Astrocyte (in vitro differentiated cells and primary cell): Measurements from ENCODE around the gene CAPZB. TPM values are rescaled to one million over a fixed set of nuclear protein-coding genes. Genes with fewer than 3 reads are reported as not detected.

Experiments used
- DNase-seq: peaks from one replicate; pipeline ENCODE4 v3.0.0-alpha.2; 2010; ENCODE audit warnings: low read depth
- FAIRE-seq: peaks from 2 replicates; lab custom pipeline; 2011; peaks lifted over from hg19 to GRCh38; lab: Jason Lieb, UNC
- H2AFZ ChIP-seq: 2 replicates; pipeline ENCODE4 v1.6.0; 2012; ENCODE audit warnings: low read depth, low read length, inconsistent platforms
- H3K27ac ChIP-seq: 2 replicates; pipeline ENCODE4 v1.5.1; 2011; ENCODE audit warnings: low read depth, low read length, inconsistent platforms
- H3K27me3 ChIP-seq: 2 replicates; pipeline ENCODE4 v1.6.0; 2011; ENCODE audit warnings: low read length, inconsistent platforms; ENCODE audit not compliant: insufficient read depth
- H3K36me3 ChIP-seq: 2 replicates; pipeline ENCODE4 v1.5.1; 2011; ENCODE audit warnings: low read length, inconsistent platforms; ENCODE audit not compliant: insufficient read depth
- H3K4me1 ChIP-seq: 2 replicates; pipeline ENCODE4 v1.5.1; 2011; ENCODE audit warnings: low read length, inconsistent platforms; ENCODE audit not compliant: insufficient read depth
- H3K4me2 ChIP-seq: 2 replicates; pipeline ENCODE4 v1.6.0; 2012; ENCODE audit warnings: low read length, inconsistent platforms
- H3K4me3 ChIP-seq: 2 replicates; pipeline ENCODE4 v1.5.1; 2011; ENCODE audit warnings: low read depth, mild to moderate bottlenecking, low read length, inconsistent platforms; ENCODE audit not compliant: insufficient read depth
- H3K79me2 ChIP-seq: 2 replicates; pipeline ENCODE4 v1.6.0; 2012; ENCODE audit warnings: mild to moderate bottlenecking, low read length, inconsistent platforms; ENCODE audit not compliant: insufficient read depth
- H3K9ac ChIP-seq: 2 replicates; pipeline ENCODE4 v1.6.0; 2012; ENCODE audit warnings: mild to moderate bottlenecking, low read length, inconsistent platforms
- H3K9me3 ChIP-seq: 2 replicates; pipeline ENCODE4 v1.5.1; 2012; ENCODE audit warnings: low read depth, mild to moderate bottlenecking, low read length, inconsistent platforms; ENCODE audit not compliant: insufficient read depth
- H4K20me1 ChIP-seq: 2 replicates; pipeline ENCODE4 v1.6.0; 2012; ENCODE audit warnings: low read length, inconsistent platforms; ENCODE audit not compliant: insufficient read depth
- H3K27ac Mint-ChIP-seq: one replicate; pipeline ENCODE4 v1.8.0; 2021; ENCODE audit warnings: mild to moderate bottlenecking, mixed read lengths; ENCODE audit not compliant: unreplicated experiment
- H3K27me3 Mint-ChIP-seq: one replicate; pipeline ENCODE4 v1.8.0; 2021; ENCODE audit warnings: low read depth, mixed read lengths; ENCODE audit not compliant: unreplicated experiment
- H3K36me3 Mint-ChIP-seq: one replicate; pipeline ENCODE4 v1.8.0; 2021; ENCODE audit warnings: low read depth, mixed read lengths; ENCODE audit not compliant: unreplicated experiment
- H3K4me1 Mint-ChIP-seq: one replicate; pipeline ENCODE4 v1.8.0; 2021; ENCODE audit warnings: low read depth, mixed read lengths; ENCODE audit not compliant: unreplicated experiment
- H3K4me3 Mint-ChIP-seq: one replicate; pipeline ENCODE4 v1.8.0; 2021; ENCODE audit warnings: mild to moderate bottlenecking, moderate library complexity, mixed read lengths; ENCODE audit not compliant: unreplicated experiment
- H3K9me3 Mint-ChIP-seq: one replicate; pipeline ENCODE4 v1.8.0; 2021; ENCODE audit warnings: mild to moderate bottlenecking, mixed read lengths; ENCODE audit not compliant: unreplicated experiment
- EZH2 ChIP-seq: IDR thresholded peaks from 2 replicates; pipeline ENCODE4 v1.6.1; 2012; ENCODE audit warnings: mild to moderate bottlenecking, low read length, inconsistent platforms; ENCODE audit not compliant: insufficient read depth
- total RNA-seq: library from RNA; stranded (reverse); gene quantifications from 2 replicates; pipeline ENCODE4 v1.2.1, GENCODE V29; 2021
- TF ChIP-seq, protein P1 (sequence below): IDR thresholded peaks from 2 replicates; pipeline ENCODE4 v1.5.1; 2011; ENCODE audit warnings: low read depth, mild to moderate bottlenecking, inconsistent platforms, low read length, moderate library complexity; ENCODE audit not compliant: insufficient read depth

Gene CAPZB
- total RNA-seq, 1 donor from 2014 or later, result 458 TPM

GRCh38 chr1:19317126-19317910 is 168.0 kb downstream of the CAPZB start:
- H3K4me1 Mint-ChIP-seq, result peaks cover 15% of the 10 kb centered on the region
- H3K36me3 ChIP-seq, result peaks cover 4% of the 10 kb centered on the region
- H3K9me3 ChIP-seq, result no peaks in the 10 kb centered on the region
- no peak overlapping the region for H2AFZ ChIP-seq
- peaks cover 45% of the 10 kb centered on the region for H4K20me1 ChIP-seq
- no peak overlapping the region for H3K27ac ChIP-seq
- H3K27ac Mint-ChIP-seq, result no peak overlapping the region
- H3K27me3 Mint-ChIP-seq, result no peaks in the 10 kb centered on the region
- H3K36me3 Mint-ChIP-seq, result peaks cover 23% of the 10 kb centered on the region
- H3K27me3 ChIP-seq, result no peaks in the 10 kb centered on the region
- peaks cover 27% of the 10 kb centered on the region for H3K4me1 ChIP-seq
- FAIRE-seq (no peak), DNase-seq (no peak)
- no peak overlapping the region for H3K4me3 Mint-ChIP-seq
- H3K9me3 Mint-ChIP-seq, result no peaks in the 10 kb centered on the region
- TF ChIP-seq EZH2, result no peak
- TF ChIP-seq, protein P1, sequence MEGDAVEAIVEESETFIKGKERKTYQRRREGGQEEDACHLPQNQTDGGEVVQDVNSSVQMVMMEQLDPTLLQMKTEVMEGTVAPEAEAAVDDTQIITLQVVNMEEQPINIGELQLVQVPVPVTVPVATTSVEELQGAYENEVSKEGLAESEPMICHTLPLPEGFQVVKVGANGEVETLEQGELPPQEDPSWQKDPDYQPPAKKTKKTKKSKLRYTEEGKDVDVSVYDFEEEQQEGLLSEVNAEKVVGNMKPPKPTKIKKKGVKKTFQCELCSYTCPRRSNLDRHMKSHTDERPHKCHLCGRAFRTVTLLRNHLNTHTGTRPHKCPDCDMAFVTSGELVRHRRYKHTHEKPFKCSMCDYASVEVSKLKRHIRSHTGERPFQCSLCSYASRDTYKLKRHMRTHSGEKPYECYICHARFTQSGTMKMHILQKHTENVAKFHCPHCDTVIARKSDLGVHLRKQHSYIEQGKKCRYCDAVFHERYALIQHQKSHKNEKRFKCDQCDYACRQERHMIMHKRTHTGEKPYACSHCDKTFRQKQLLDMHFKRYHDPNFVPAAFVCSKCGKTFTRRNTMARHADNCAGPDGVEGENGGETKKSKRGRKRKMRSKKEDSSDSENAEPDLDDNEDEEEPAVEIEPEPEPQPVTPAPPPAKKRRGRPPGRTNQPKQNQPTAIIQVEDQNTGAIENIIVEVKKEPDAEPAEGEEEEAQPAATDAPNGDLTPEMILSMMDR, result no peak
- no peak overlapping the region for H3K4me2 ChIP-seq
- no peak overlapping the region for H3K4me3 ChIP-seq
- H3K9ac ChIP-seq, result no peak overlapping the region
- H3K79me2 ChIP-seq, result peaks cover 24% of the 10 kb centered on the region

DNA sequence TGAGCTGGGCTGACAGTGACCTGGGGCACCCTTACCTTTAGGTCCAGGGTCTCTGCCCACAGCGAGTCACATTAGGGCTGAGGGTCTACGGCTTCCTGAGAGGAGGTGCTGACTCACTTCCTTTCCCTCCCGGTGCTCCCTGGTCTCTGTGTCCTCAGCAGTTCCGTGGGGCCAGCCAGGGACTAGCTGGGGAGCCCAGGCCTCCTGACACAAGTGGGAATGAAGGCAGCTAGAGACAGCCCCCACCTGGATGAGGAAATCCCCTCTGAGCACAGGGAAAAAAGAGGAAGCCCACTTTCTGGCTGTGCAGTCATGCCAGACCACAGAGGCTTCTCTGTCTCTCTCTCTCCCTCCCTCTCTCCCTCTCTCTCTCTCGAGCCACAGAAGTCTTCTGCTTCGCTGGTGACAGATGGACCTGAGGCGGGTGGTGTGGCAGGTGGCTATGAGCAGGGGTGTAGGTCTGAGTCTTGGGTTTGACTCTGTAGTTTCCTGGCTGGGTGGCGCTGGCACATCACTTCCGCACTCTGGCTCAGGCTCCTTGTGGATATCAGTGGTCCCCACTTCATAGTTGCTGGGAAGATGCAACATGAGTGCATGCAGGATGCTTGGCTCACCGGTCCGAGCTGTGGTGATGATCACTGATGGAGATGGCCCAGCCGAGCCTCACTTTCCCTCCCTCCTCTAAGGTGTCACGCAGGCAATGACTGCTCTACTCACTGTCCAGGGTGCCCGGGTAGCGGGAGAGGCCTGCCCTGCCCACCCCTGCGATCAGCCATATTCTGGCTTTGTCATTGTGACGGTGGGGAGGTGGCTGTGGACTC is 169.8 kb downstream of the CAPZB start:
- Mint-ChIP-seq H3K27ac (no peak overlapping the region), H3K9me3 (no peaks in the 10 kb centered on the region), H3K4me3 (peak overlapping the region; percentile 37), H3K4me1 (peaks cover 20% of the 10 kb centered on the region), H3K27me3 (no peaks in the 10 kb centered on the region), H3K36me3 (peaks cover 15% of the 10 kb centered on the region)
- H3K4me1 ChIP-seq, result peaks cover 36% of the 10 kb centered on the region
- H3K4me2 ChIP-seq, result peak overlapping the region; percentile 33
- no peaks in the 10 kb centered on the region for H3K9me3 ChIP-seq
- FAIRE-seq (no peak), DNase-seq (peak; percentile 46)
- H3K36me3 ChIP-seq, result peaks cover 4% of the 10 kb centered on the region
- peak overlapping the region; percentile 27 for H2AFZ ChIP-seq
- no peaks in the 10 kb centered on the region for H3K27me3 ChIP-seq
- no peak overlapping the region for H3K9ac ChIP-seq
- no peak overlapping the region for H3K4me3 ChIP-seq
- H3K27ac ChIP-seq, result no peak overlapping the region
- peaks cover 36% of the 10 kb centered on the region for H3K79me2 ChIP-seq
- H4K20me1 ChIP-seq, result peaks cover 42% of the 10 kb centered on the region
- no peak for TF ChIP-seq EZH2
- TF ChIP-seq, protein P1, result no peak
